ENCODE results near the gene PTPN23. TPM values are rescaled to one million over a fixed set of nuclear protein-coding genes. Genes with fewer than 3 reads are reported as not detected.

PTPN23 gene
- polyA plus RNA-seq, 1 experiment, result 1.3 TPM

GRCh38 chr3:47421741-47422649, 41.2 kb downstream of the PTPN23 start:
- no peak overlapping the region for H3K4me3 ChIP-seq (ENCODE audit: low read depth, low read length)
- H3K27me3 ChIP-seq (ENCODE audit: control insufficient read depth, insufficient read depth, low read length), result no peaks in the 10 kb centered on the region
- CTCF ChIA-PET, result interaction anchor here (0.5 to 3.1 kb wide), 25 partner anchors 9 to 368 kb away, joined by 3 to 31 read pairs (median 6); partner anchors contain the start of genes ELP6, PTPN23 and SCAP
- no peak for DNase-seq (ENCODE audit: low read depth, low spot score)
- no peaks in the 10 kb centered on the region; the same call in 1 of the 2 replicates for H3K9me3 ChIP-seq (ENCODE audit: control insufficient read depth, insufficient read depth, low read length)
- peak; percentile 18; the same call in 1 of the 2 replicates for TF ChIP-seq CTCF (IDR thresholded peaks at IDR 0.05; ENCODE audit: low read depth, low read length)
- H3K27ac ChIP-seq (ENCODE audit: low read depth, low read length), result no peak overlapping the region
- POLR2A ChIA-PET, result interaction anchor here (1.3 to 1.4 kb wide), 2 partner anchors 53 to 403 kb away, joined by 3 to 5 read pairs; no protein-coding TSS in a partner anchor

GRCh38 chr3:47422743-47423142, 41.9 kb downstream of the PTPN23 start:
- no peak for TF ChIP-seq CTCF (IDR thresholded peaks at IDR 0.05; ENCODE audit: low read depth, low read length)
- Histone ChIP-seq H3K27ac (ENCODE audit: low read depth, low read length) (no peak overlapping the region), H3K9me3 (ENCODE audit: control insufficient read depth, insufficient read depth, low read length) (no peaks in the 10 kb centered on the region), H3K4me3 (ENCODE audit: low read depth, low read length) (no peak overlapping the region), H3K27me3 (ENCODE audit: control insufficient read depth, insufficient read depth, low read length) (no peaks in the 10 kb centered on the region)
- POLR2A ChIA-PET, result no interaction called here
- DNase-seq (ENCODE audit: low read depth, low spot score), result no peak
- CTCF ChIA-PET, result interaction anchor here (1.0 to 3.1 kb wide), 3 partner anchors 8 to 91 kb away, joined by 4 to 21 read pairs (median 15); partner anchors contain the start of gene ELP6

- ChIA-PET CTCF (interaction anchor here (3.1 kb wide), 1 partner anchor 90 kb away, joined by 21 read pairs; the partner anchor contains the start of gene ELP6), POLR2A (no interaction called here)
- Histone ChIP-seq H3K9me3 (ENCODE audit: control insufficient read depth, insufficient read depth, low read length) (no peaks in the 10 kb centered on the region), H3K4me3 (ENCODE audit: low read depth, low read length) (no peak overlapping the region), H3K27me3 (ENCODE audit: control insufficient read depth, insufficient read depth, low read length) (no peaks in the 10 kb centered on the region), H3K27ac (ENCODE audit: low read depth, low read length) (no peak overlapping the region)
- DNase-seq (ENCODE audit: low read depth, low spot score), result no peak
- no peak for TF ChIP-seq CTCF (IDR thresholded peaks at IDR 0.05; ENCODE audit: low read depth, low read length)
These were observed 42.8 kb downstream of the PTPN23 start for GRCh38 chr3:47423548-47424145.

- POLR2A ChIA-PET, result interaction anchor here (0.6 to 1.1 kb wide), 3 partner anchors 44 to 365 kb away, joined by 3 read pairs; partner anchors contain the start of genes PTPN23 and SCAP
- Histone ChIP-seq H3K4me3 (ENCODE audit: low read depth, low read length) (no peak overlapping the region), H3K9me3 (ENCODE audit: control insufficient read depth, insufficient read depth, low read length) (no peaks in the 10 kb centered on the region), H3K27me3 (ENCODE audit: control insufficient read depth, insufficient read depth, low read length) (no peaks in the 10 kb centered on the region), H3K27ac (ENCODE audit: low read depth, low read length) (no peak overlapping the region)
- no peak for TF ChIP-seq CTCF (IDR thresholded peaks at IDR 0.05; ENCODE audit: low read depth, low read length)
- no peak for DNase-seq (ENCODE audit: low read depth, low spot score)
- CTCF ChIA-PET, result interaction anchor here (0.6 kb wide), 1 partner anchor 364 kb away, joined by 3 read pairs; no protein-coding TSS in a partner anchor
These were observed 43.9 kb downstream of the PTPN23 start for GRCh38 chr3:47424434-47425382.

All from AG04450 (cell line).